22Rv1 (cell line): ENCODE data around the gene TTLL10.

Source experiments
- CTCF ChIP-seq: fragments of 450-650 bp; IDR thresholded peaks from 2 replicates; pipeline ENCODE4 v1.5.1; 2017; ENCODE audit warnings: mild to moderate bottlenecking
- ZFX ChIP-seq: fragments of 450-650 bp; IDR thresholded peaks from 2 replicates; pipeline ENCODE4 v1.6.1; 2017; ENCODE audit warnings: antibody characterized with exemption, borderline replicate concordance

- TF ChIP-seq CTCF (no peak), ZFX (no peak)
These were observed 38.1 kb downstream of the TTLL10 start for GRCh38 chr1:1211541-1212441.
